PC-9 (cell line): Measurements from ENCODE around the gene MYOZ2.

Experiments
- EZH2 ChIP-seq: fragments of 200-600 bp; sonication (generic); IDR thresholded peaks from 2 replicates; pipeline ENCODE4 v1.8.0; 2017; ENCODE audit warnings: antibody characterized with exemption, low read depth
- TF ChIP-seq, protein P1 (sequence below): fragments of 200-600 bp; sonication (generic); conservative IDR thresholded peaks from 2 replicates; pipeline ENCODE4 v1.6.1; 2017; ENCODE audit warnings: mixed run types, antibody characterized with exemption, mild to moderate bottlenecking, moderate library complexity

DNA sequence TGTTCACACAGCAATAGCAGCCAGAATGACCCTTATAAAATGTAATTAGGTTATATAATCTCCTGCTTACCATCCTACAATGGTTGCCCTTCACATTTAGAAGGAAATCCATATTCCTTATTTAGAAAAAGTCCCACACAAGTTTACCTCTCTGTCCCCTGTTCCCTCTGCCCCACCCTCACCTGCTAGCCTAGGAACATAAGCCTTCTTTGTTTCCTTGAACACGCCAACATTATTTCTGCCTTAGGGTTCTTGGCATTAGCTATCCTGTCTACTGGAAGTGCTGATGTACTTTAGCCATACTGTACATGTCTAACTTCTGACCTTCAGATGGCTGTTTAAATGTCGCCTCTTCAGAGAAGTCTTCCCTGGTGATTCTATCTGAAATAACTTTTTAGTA, 48.5 kb downstream of the MYOZ2 start:
- TF ChIP-seq, protein P1, sequence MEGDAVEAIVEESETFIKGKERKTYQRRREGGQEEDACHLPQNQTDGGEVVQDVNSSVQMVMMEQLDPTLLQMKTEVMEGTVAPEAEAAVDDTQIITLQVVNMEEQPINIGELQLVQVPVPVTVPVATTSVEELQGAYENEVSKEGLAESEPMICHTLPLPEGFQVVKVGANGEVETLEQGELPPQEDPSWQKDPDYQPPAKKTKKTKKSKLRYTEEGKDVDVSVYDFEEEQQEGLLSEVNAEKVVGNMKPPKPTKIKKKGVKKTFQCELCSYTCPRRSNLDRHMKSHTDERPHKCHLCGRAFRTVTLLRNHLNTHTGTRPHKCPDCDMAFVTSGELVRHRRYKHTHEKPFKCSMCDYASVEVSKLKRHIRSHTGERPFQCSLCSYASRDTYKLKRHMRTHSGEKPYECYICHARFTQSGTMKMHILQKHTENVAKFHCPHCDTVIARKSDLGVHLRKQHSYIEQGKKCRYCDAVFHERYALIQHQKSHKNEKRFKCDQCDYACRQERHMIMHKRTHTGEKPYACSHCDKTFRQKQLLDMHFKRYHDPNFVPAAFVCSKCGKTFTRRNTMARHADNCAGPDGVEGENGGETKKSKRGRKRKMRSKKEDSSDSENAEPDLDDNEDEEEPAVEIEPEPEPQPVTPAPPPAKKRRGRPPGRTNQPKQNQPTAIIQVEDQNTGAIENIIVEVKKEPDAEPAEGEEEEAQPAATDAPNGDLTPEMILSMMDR = no peak
- TF ChIP-seq EZH2 = no peak
